K562 (cell line): Measurements from ENCODE around the gene ZBTB9.

Experiments
- ATF2 ChIP-seq: sonication (generic); formaldehyde crosslinking; IDR thresholded peaks from 2 replicates; pipeline ENCODE4 v1.8.1; 2022; ENCODE audit warnings: missing genetic modification reagents
- ATF4 ChIP-seq: fragments of 450-650 bp; formaldehyde crosslinking; IDR thresholded peaks from 2 replicates; pipeline ENCODE4 v1.4.0; 2022; ENCODE audit warnings: mild to moderate bottlenecking, moderate library complexity
- CTCF ChIP-seq, 3 experiments: IDR thresholded peaks in 2 of 3; conservative IDR thresholded peaks in 1 of 3; 2 replicates each; pipeline ENCODE4 v1.5.1; 2011 to 2012; ENCODE audit warnings: low read length in 3 of 3, mild to moderate bottlenecking in 3 of 3, control low read depth in 2 of 3, improper control_type of control experiment in 1 of 3, inconsistent platforms in 1 of 3, low read depth in 1 of 3, mixed read lengths in 1 of 3, moderate library complexity in 1 of 3; ENCODE audit not compliant: insufficient read depth in 2 of 3
- FOXK2 ChIP-seq, 2 experiments: fragments of 450-650 bp; IDR thresholded peaks in 1 of 2; conservative IDR thresholded peaks in 1 of 2; 2 replicates each; pipeline ENCODE4 v1.6.1; 2016; ENCODE audit warnings: low read depth in 2 of 2, mild to moderate bottlenecking in 1 of 2
- FOXM1 ChIP-seq, 2 experiments: fragments of 450-650 bp in 1 of 2; sonication (generic) in 1 of 2; formaldehyde crosslinking in 1 of 2; IDR thresholded peaks; 2 replicates each; pipeline versions ENCODE4 v1.6.1 to v1.9.0; 2017 to 2022; ENCODE audit warnings: low read depth in 2 of 2, mild to moderate bottlenecking in 2 of 2, missing genetic modification reagents in 1 of 2, moderate library complexity in 1 of 2
- FOXP1 ChIP-seq: sonication (generic); formaldehyde crosslinking; IDR thresholded peaks from 2 replicates; pipeline ENCODE4 v1.8.0; 2022; ENCODE audit warnings: mild to moderate bottlenecking, missing genetic modification reagents
- HMG20B ChIP-seq: fragments of 250-450 bp; sonication (Bioruptor Pico); IDR thresholded peaks from 2 replicates; pipeline ENCODE4 v1.5.0; 2021; ENCODE audit warnings: mild to moderate bottlenecking
- KAT7 ChIP-seq: sonication (generic); formaldehyde crosslinking; IDR thresholded peaks from 2 replicates; pipeline ENCODE4 v1.8.0; 2022; ENCODE audit warnings: missing genetic modification reagents, mild to moderate bottlenecking, borderline replicate concordance
- NR1H2 ChIP-seq: sonication (generic); formaldehyde crosslinking; IDR thresholded peaks from 2 replicates; pipeline ENCODE4 v1.4.0; 2020; ENCODE audit warnings: mild to moderate bottlenecking, missing genetic modification reagents
- PHF21A ChIP-seq: fragments of 450-650 bp; IDR thresholded peaks from 2 replicates; pipeline ENCODE4 v1.6.1; 2017; ENCODE audit warnings: low read depth, borderline replicate concordance
- POLR3G ChIP-seq: IDR thresholded peaks from 2 replicates; pipeline ENCODE4 v1.6.1; 2011; ENCODE audit not compliant: insufficient read length, insufficient replicate concordance; ENCODE audit errors: extremely low read depth
- RNF2 ChIP-seq: sonication (generic); IDR thresholded peaks from 2 replicates; pipeline ENCODE4 v1.6.1; 2016
- ZC3H4 ChIP-seq: sonication (generic); formaldehyde crosslinking; IDR thresholded peaks from 2 replicates; pipeline ENCODE4 v1.9.0; 2021; ENCODE audit warnings: missing genetic modification reagents, borderline replicate concordance
- TF ChIP-seq, protein P1 (sequence below): sonication (generic); formaldehyde crosslinking; IDR thresholded peaks from 2 replicates; pipeline ENCODE4 v1.8.0; 2023; ENCODE audit warnings: missing genetic modification reagents, mild to moderate bottlenecking, borderline replicate concordance

DNA sequence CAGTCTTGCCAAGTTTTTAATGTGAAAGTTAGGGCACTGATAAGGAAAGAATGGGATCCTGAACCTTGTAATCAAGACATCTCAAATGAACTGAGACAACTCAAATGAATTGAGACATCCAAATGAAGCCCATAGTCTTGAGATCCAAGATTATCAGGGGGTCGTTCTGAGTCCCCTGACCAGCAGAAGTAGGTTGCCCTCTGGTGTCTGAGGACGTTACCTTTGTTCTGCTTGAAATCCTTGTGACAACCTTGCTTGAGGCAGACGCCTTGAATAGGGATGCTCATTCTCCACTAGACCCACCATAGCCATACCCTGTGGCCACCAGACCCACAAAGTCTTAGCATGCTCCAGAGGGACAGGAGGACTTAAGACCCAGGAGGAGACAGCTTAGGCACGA lies 37.7 kb downstream of the ZBTB9 start:
- TF ChIP-seq NR1H2 (no peak), CTCF (IDR thresholded peaks at IDR 0.05 in 2 of 3, conservative IDR thresholded peaks at IDR 0.05 in 1 of 3; ENCODE audit: insufficient read depth in 2 of 3, low read depth in 1 of 3, low read length in 3 of 3) (peak; percentile 33 to 47 (median 44); a peak in 3 of 6 replicates), FOXM1 (IDR thresholded peaks at IDR 0.05; ENCODE audit: low read depth) (no peak), FOXM1 (CRISPR knock-in tag; IDR thresholded peaks at IDR 0.05; ENCODE audit: low read depth) (no peak), KAT7 (no peak), ATF4 (CRISPR knock-in tag) (no peak), ATF2 (no peak), RNF2 (no peak), FOXK2 (conservative IDR thresholded peaks at IDR 0.05 in 1 of 2, IDR thresholded peaks at IDR 0.05 in 1 of 2; ENCODE audit: low read depth in 2 of 2) (no peak), PHF21A (no peak), FOXP1 (CRISPR knock-in tag) (no peak), ZC3H4 (no peak), POLR3G (no peak), HMG20B (CRISPR knock-in tag) (no peak)
- TF ChIP-seq, protein P1, sequence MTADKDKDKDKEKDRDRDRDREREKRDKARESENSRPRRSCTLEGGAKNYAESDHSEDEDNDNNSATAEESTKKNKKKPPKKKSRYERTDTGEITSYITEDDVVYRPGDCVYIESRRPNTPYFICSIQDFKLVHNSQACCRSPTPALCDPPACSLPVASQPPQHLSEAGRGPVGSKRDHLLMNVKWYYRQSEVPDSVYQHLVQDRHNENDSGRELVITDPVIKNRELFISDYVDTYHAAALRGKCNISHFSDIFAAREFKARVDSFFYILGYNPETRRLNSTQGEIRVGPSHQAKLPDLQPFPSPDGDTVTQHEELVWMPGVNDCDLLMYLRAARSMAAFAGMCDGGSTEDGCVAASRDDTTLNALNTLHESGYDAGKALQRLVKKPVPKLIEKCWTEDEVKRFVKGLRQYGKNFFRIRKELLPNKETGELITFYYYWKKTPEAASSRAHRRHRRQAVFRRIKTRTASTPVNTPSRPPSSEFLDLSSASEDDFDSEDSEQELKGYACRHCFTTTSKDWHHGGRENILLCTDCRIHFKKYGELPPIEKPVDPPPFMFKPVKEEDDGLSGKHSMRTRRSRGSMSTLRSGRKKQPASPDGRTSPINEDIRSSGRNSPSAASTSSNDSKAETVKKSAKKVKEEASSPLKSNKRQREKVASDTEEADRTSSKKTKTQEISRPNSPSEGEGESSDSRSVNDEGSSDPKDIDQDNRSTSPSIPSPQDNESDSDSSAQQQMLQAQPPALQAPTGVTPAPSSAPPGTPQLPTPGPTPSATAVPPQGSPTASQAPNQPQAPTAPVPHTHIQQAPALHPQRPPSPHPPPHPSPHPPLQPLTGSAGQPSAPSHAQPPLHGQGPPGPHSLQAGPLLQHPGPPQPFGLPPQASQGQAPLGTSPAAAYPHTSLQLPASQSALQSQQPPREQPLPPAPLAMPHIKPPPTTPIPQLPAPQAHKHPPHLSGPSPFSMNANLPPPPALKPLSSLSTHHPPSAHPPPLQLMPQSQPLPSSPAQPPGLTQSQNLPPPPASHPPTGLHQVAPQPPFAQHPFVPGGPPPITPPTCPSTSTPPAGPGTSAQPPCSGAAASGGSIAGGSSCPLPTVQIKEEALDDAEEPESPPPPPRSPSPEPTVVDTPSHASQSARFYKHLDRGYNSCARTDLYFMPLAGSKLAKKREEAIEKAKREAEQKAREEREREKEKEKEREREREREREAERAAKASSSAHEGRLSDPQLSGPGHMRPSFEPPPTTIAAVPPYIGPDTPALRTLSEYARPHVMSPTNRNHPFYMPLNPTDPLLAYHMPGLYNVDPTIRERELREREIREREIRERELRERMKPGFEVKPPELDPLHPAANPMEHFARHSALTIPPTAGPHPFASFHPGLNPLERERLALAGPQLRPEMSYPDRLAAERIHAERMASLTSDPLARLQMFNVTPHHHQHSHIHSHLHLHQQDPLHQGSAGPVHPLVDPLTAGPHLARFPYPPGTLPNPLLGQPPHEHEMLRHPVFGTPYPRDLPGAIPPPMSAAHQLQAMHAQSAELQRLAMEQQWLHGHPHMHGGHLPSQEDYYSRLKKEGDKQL (CRISPR knock-in tag), result no peak
